Activated CD8-positive, alpha-beta memory T cell treated with anti-CD3 and anti-CD28 coated beads for 24 hours (primary cell): ENCODE data around the gene TXNDC16.
"Not testable (repeated sequence)": the region's sequence is repeated elsewhere in the genome, so short reads cannot be mapped to it uniquely, and the experiment has no call there.

Experiments used
- DNase-seq: peaks from one replicate; pipeline ENCODE4 v3.0.0-alpha.2; 2020

Gene TXNDC16

GRCh38 chr14:52536269-52536668, 16.0 kb downstream of the TXNDC16 start:
- no peak for DNase-seq

- DNase-seq, result no peak
These were observed 20.8 kb downstream of the TXNDC16 start for GRCh38 chr14:52531481-52531880.

DNA sequence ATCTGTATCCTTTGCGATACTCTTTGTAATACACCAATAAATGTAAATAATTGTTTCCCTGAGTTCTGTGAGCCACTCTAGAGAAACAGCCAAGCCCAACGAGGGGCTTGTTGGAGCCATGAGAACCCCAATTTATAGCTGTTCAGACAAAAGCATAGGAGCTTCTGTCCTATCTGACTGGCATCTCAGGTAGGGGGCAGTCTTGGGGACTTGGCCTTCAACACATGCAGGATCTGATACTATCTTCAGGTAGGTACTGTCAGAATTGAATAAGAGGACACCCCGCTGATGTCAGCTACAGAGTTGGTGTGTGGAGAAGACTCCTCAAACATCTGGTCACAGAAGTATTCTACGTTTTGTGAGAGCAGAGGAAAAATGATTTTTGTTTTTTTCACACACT, 25.3 kb downstream of the TXNDC16 start:
- no peak for DNase-seq

- DNase-seq, result no peak
These were observed 29.5 kb downstream of the TXNDC16 start for GRCh38 chr14:52522581-52523345.

GRCh38 chr14:52522033-52522432, 30.3 kb downstream of the TXNDC16 start:
- no peak for DNase-seq

- DNase-seq, result no peak
These were observed 38.1 kb downstream of the TXNDC16 start for GRCh38 chr14:52514046-52514811.

DNA sequence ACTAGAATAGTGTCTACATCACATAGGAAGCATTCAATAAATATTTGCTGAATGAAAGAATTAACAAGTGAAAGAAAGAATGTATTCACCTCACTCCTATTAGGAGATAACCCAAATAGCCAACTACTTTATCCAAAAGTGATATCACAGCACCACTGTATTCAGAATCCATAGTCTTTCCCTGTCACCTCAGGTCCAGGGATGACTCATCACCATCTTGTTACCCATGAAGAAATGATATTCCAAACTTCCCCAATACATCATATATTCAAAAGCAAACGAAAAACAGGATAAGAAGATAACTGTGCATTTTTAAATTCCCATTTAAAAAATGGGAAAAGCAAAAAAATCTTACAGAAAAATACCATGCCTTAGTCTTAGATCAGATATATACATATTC, 39.1 kb downstream of the TXNDC16 start:
- DNase-seq, result no peak

DNA sequence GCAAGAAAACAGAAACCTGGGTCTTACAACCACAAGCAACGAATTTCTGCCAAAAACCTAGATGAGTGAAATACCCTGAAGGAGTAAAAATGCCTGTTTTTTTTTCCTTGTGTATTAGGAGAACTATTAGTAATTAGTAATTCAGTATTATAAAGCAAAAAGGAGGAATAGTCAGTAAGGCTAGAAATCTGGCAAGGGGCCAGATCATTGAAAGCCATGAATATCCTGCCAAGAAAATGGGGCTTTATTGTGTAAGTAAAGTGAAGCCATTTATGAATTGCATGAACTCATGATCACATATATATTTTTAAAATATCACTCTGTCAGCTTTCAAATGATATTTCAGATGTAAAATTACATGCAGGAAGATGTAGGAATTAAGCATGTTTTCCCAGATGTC, 57.9 kb downstream of the TXNDC16 start:
- no peak for DNase-seq

GRCh38 chr14:52485350-52485960, 66.8 kb downstream of the TXNDC16 start:
- DNase-seq, result no peak

DNA sequence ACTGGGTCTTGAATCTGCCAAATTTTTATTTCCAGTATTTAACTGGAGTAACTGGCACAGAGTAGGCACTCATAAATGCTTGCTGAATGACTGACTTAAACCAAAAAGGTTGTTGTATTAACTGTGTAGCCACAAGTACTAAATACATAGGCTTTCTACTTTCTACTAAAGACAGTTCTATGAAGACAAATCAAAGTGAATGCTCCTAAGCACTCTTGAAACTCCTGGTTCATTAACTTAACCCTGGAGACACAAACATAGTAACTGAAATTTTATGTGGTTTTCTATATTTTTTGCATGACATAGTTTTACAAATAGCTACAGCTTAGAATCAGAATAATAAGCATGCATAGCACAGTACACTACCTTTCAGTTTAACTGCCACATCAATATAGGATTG, 70.4 kb downstream of the TXNDC16 start:
- DNase-seq, result no peak

- DNase-seq, result no peak
These were observed 78.7 kb downstream of the TXNDC16 start for GRCh38 chr14:52473557-52473956.

DNA sequence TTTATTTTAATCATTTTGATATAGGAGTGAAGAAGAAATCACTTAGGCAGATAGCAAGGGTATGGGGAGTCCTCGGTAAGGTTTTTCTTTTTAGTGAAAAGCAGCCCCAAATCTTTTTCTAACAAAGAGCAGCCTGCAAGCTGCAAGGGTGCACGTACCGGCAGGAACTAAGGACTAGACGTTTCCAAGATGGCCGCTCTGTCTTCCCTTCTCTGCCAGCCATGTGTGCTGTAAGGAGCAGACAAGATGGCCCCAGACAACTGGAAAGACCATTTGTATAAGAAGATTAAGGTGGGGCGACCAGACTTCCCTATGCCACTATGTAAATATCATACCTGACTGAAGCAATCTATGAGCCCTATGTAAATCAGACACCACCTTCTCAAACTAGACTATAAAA, 79.6 kb downstream of the TXNDC16 start:
- no peak for DNase-seq

DNA sequence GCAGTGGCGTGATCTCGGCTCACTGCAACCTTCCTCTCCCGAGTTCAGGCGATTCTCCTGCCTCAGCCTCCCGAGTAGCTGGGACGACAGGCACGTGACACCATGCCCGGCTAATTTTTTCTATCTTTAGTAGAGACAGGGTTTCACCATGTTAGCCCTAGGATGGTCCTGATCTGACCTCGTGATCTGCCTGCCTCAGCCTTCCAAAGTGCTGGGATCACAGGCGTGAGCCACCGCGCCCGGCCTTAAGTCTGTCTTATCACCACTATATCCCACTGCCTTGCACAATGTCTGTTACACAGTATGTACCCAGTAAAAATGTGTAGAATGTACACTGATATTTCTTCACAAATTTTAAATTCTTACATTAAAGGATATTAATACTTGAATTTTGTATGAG, 80.1 kb downstream of the TXNDC16 start:
- DNase-seq, result not testable (repeated sequence)

GRCh38 chr14:52467515-52468266, 84.6 kb downstream of the TXNDC16 start:
- no peak for DNase-seq

GRCh38 chr14:52464175-52464574, 88.1 kb downstream of the TXNDC16 start:
- no peak for DNase-seq

GRCh38 chr14:52463375-52463774, 88.9 kb downstream of the TXNDC16 start:
- DNase-seq, result no peak

DNA sequence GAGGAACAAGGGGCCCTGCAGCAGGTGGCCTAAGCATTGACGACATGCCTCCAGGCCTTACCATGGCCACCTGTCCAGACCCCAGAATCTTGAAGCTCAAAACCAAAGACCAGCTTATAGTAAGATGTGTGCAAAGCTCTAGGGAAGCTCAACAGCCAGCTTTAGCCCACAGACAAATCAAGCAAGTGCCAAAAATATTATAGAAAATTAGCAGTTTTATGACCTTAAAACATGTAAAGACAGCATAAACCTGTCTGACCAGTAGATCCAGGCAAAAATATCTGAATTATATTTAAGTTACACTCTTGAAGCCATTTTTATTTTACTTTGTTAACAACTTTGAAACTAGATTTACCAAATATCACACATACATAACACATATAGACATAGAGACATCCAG, 90.6 kb downstream of the TXNDC16 start:
- DNase-seq, result no peak

DNA sequence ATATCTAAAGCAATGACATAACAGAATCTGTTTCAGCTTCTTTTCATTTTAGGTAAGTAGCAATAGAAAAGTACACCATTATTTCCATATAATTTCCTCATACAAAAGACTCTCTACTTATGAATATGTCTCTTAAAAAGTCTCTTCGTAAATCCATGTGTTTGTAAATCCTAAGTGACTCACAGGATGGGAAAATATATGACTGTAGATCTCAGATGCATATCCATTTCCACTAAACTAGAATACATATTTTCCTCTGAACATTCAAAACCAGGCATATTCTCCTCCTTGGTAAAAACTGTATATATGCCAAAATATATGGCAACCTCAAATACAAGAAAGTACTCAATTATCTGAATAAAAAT, 93.6 kb downstream of the TXNDC16 start:
- DNase-seq, result no peak

DNA sequence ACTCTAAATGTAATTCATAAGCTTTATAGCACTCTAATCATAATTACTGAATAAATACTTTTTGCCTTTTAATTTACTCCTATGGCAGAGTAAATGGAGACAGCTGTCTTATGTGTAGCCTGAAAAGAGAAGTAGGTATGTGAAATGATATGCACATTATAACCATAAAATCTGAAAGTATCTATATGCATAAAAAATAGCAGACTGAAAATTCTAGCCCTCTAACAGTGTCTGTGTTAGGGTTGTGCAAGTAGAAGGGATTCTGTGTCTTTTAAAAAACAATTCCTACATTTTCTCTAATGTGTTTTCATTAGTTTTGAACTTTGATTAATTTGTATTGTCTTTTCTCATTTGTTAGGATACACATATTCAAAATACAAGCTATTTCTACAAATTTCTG, 94.9 kb downstream of the TXNDC16 start:
- no peak for DNase-seq

GRCh38 chr14:52455291-52456088, 96.8 kb downstream of the TXNDC16 start:
- DNase-seq, result no peak

GRCh38 chr14:52447236-52447635, 105.1 kb downstream of the TXNDC16 start:
- no peak for DNase-seq

GRCh38 chr14:52446355-52446754, 106.0 kb downstream of the TXNDC16 start:
- DNase-seq, result no peak

- no peak for DNase-seq
These were observed 108.8 kb downstream of the TXNDC16 start for GRCh38 chr14:52443506-52443905.
